ENCODE data around the gene SLC40A1.

DNA sequence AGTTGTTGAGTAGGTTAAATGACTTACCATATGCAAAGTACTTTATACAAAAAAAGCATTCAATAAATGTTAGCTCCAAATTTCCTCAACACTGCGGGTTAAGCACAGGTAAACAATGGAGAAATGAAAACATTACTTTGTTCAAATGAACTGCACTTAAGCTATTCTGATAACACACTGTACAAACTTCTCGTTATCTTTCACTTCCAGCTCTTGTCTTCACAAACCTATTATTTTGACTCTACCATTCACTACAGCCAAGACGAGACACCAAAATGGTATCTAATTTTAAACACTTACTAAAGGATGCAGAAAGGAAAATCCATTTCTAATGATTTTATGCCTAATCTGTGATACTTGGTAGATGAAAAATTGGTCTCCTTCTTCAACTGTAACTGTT is 43.8 kb downstream of the SLC40A1 start:
- TF ChIP-seq CTCF (conservative IDR thresholded peaks at IDR 0.05; ENCODE audit: low read length) (no peak), EZH2phosphoT487 (IDR thresholded peaks at IDR 0.05; ENCODE audit: borderline replicate concordance) (no peak)
